ENCODE measurements around the gene SNRPA. TPM values are rescaled to one million over a fixed set of nuclear protein-coding genes. Genes with fewer than 3 reads are reported as not detected.

Gene SNRPA
- total and polyA plus RNA-seq, 2 of the 13 experiments (the other 11 are each of a cell fraction or from before 2014, with no cell fraction given) = 59.6 to 162 TPM

DNA sequence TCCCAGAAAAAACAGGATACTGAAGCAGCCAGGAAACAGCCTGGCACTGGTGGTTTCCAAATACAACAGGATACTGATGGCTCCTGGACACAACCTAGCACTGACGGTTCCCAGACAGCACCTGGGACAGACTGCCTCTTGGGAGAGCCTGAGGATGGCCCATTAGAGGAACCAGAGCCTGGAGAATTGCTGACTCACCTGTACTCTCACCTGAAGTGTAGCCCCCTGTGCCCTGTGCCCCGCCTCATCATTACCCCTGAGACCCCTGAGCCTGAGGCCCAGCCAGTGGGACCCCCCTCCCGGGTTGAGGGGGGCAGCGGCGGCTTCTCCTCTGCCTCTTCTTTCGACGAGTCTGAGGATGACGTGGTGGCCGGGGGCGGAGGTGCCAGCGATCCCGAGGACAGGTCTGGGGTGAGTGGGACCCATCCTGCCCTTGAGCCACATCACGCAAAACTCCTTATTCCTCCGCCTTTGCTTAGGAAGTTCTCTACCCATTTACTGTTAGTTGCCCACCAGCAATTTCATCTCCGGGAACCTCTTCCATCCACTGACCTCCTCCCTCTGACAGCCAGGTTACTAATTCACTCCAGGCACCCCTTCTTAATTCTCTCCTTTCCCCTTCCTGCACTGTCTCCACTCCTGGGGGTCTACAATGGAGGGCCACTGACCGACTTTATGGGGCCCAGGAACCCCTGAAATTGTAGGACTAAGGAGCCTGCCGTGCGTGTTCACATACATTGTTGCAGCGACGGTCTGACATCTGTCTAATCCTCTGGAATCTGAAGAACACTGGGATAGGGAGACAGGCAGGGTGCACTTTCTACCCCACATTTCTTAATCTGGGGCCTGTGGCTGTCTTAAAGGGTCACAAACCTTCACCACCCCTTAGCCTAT lies 32.9 kb upstream of the SNRPA start (continued):
- no peak for TF ChIP-seq ZBTB40 (IDR thresholded peaks at IDR 0.05)
- TF ChIP-seq ZBTB40 (CRISPR knock-in tag; IDR thresholded peaks at IDR 0.05) = no peak
- TF ChIP-seq NBN (conservative IDR thresholded peaks at IDR 0.05) = no peak
- no peak for TF ChIP-seq ZKSCAN8 (CRISPR knock-in tag; IDR thresholded peaks at IDR 0.05; ENCODE audit: borderline replicate concordance)
- no peak for TF ChIP-seq ZBTB8A (CRISPR knock-in tag; IDR thresholded peaks at IDR 0.05; ENCODE audit: borderline replicate concordance, low read depth)
- TF ChIP-seq ZNF562 (CRISPR knock-in tag; IDR thresholded peaks at IDR 0.05; ENCODE audit: borderline replicate concordance) = no peak
- TF ChIP-seq FOXJ3 (CRISPR knock-in tag; IDR thresholded peaks at IDR 0.05; ENCODE audit: borderline replicate concordance) = no peak
- no peak for TF ChIP-seq WIZ (CRISPR knock-in tag; IDR thresholded peaks at IDR 0.05)
- TF ChIP-seq TCF7L2 (IDR thresholded peaks at IDR 0.05; ENCODE audit: low read depth, low read length) = no peak
- no peak for TF ChIP-seq SOX5 (CRISPR knock-in tag; IDR thresholded peaks at IDR 0.05; ENCODE audit: borderline replicate concordance)
- TF ChIP-seq RBM39 (IDR thresholded peaks at IDR 0.05; ENCODE audit: low read depth, low read length, poor library complexity, severe bottlenecking) = no peak
- no peak for TF ChIP-seq ZNF891 (CRISPR knock-in tag; IDR thresholded peaks at IDR 0.05)
- no peak for TF ChIP-seq ZNF382 (CRISPR knock-in tag; IDR thresholded peaks at IDR 0.05; ENCODE audit: borderline replicate concordance)
- TF ChIP-seq MAFK (conservative IDR thresholded peaks at IDR 0.05 in 1 of 2, IDR thresholded peaks at IDR 0.05 in 1 of 2; ENCODE audit: low read length in 2 of 2) = peak; percentile 70 to 74
- no peak for TF ChIP-seq CREB1 (IDR thresholded peaks at IDR 0.05)
- no peak for TF ChIP-seq CREB1 (CRISPR knock-in tag; IDR thresholded peaks at IDR 0.05)
- no peak for TF ChIP-seq ZNF740 (CRISPR knock-in tag; IDR thresholded peaks at IDR 0.05)
- no peak for TF ChIP-seq ZEB1 (IDR thresholded peaks at IDR 0.05; ENCODE audit: insufficient replicate concordance, low read depth)
- TF ChIP-seq, protein P1, sequence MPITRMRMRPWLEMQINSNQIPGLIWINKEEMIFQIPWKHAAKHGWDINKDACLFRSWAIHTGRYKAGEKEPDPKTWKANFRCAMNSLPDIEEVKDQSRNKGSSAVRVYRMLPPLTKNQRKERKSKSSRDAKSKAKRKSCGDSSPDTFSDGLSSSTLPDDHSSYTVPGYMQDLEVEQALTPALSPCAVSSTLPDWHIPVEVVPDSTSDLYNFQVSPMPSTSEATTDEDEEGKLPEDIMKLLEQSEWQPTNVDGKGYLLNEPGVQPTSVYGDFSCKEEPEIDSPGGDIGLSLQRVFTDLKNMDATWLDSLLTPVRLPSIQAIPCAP (CRISPR knock-in tag; IDR thresholded peaks at IDR 0.05; ENCODE audit: low read depth) = no peak

Measured in HepG2 (cell line).